ENCODE measurements around the gene FOXP1.

FOXP1 gene

DNA sequence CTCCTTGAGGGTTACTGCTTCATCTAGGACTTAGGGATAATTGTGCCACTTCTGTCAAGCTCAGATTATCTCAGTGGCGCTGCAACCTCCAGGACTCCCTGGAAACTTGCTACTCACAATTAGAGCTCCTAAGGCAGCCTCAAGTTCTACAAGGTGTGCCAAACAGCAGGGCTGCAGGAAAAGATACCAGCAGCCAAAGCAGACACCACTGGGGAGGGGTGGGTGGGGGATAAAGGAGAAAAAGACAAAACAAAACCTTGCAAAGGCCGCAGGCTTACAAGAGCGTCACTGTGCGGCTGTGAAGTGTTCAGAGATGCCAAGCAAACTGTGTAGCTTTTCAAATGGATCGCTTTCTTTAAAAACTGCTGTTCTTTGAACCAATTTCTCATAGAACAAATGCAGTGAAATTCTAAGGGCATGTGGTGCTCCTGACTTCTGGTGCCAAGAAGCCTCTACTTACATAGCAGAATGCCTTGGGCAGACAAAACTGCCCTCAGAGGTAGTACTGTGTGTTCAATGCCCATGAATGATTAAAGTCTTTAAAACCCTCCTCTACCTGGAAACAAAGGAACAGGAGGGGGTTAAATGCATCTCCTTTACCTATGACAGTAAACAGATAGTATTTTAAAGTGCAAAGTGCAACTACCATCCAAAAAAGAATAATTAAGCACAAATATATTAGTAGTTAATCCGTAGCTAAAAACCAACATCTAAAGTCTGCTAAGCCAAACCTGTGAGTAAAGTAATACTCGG lies 353.4 kb downstream of the FOXP1 start:
- Histone ChIP-seq H3K36me3 (ENCODE audit: insufficient read depth, low read length) (no peaks in the 10 kb centered on the region), H3K9me3 (ENCODE audit: control insufficient read depth, insufficient read depth, low read length) (no peaks in the 10 kb centered on the region), H3K4me1 (ENCODE audit: insufficient read depth, low read length) (peaks cover 18% of the 10 kb centered on the region), H3K9ac (ENCODE audit: low read depth, low read length) (no peak overlapping the region)

GRCh38 chr3:71228156-71228866 lies 355.2 kb downstream of the FOXP1 start:
- no peaks in the 10 kb centered on the region for H3K9me3 ChIP-seq (ENCODE audit: control insufficient read depth, insufficient read depth, low read length)
- H3K9ac ChIP-seq (ENCODE audit: low read depth, low read length), result no peak overlapping the region

GRCh38 chr3:71227270-71227661 lies 356.3 kb downstream of the FOXP1 start:
- Histone ChIP-seq H3K9ac (ENCODE audit: low read depth, low read length) (no peak overlapping the region), H3K9me3 (ENCODE audit: control insufficient read depth, insufficient read depth, low read length) (no peaks in the 10 kb centered on the region), H3K4me1 (ENCODE audit: insufficient read depth, low read length) (peaks cover 18% of the 10 kb centered on the region), H3K36me3 (ENCODE audit: insufficient read depth, low read length) (no peaks in the 10 kb centered on the region)

More at GRCh38 chr3:71228156-71228866, 355.2 kb downstream of the FOXP1 start:
- Histone ChIP-seq H3K36me3 (ENCODE audit: insufficient read depth, low read length) (no peaks in the 10 kb centered on the region), H3K4me1 (ENCODE audit: insufficient read depth, low read length) (peaks cover 18% of the 10 kb centered on the region)

DNA sequence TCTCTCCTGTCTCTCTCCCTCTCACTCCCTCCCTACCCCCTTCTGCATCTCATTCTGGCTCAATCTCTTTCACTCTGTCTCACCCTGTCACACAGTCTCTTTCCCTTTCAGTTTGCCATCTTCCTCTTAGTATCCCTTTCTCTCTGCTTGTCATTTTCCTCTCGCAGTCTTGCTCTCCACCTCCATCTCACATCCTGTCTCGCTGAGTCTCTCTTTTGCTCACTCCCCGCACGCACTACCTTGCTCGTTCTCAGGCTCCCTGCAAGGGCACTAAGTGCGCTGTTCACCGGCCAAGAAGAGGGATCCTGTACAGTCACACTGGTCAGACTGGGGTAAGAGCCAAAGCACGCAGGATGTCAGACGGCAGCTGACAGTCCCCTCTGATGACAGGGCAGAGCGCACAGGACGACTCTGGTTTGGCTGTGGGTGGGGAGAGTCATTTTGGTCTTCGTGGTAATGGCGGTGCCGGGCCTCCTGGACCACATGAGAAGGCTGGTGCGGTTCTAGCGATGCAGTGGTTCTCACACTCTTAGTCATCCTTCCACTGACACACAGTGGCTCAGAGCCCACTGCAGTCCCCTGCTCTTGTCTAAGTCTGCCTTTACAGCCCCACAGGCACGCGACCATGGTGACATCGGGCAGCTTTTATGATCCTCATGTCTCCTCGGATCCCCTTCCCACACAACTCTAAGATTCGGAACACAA lies 356.8 kb downstream of the FOXP1 start:
- peaks cover 18% of the 10 kb centered on the region for H3K4me1 ChIP-seq (ENCODE audit: insufficient read depth, low read length)
- H3K9me3 ChIP-seq (ENCODE audit: control insufficient read depth, insufficient read depth, low read length), result no peaks in the 10 kb centered on the region
- H3K9ac ChIP-seq (ENCODE audit: low read depth, low read length), result no peak overlapping the region
- no peaks in the 10 kb centered on the region for H3K36me3 ChIP-seq (ENCODE audit: insufficient read depth, low read length)

DNA sequence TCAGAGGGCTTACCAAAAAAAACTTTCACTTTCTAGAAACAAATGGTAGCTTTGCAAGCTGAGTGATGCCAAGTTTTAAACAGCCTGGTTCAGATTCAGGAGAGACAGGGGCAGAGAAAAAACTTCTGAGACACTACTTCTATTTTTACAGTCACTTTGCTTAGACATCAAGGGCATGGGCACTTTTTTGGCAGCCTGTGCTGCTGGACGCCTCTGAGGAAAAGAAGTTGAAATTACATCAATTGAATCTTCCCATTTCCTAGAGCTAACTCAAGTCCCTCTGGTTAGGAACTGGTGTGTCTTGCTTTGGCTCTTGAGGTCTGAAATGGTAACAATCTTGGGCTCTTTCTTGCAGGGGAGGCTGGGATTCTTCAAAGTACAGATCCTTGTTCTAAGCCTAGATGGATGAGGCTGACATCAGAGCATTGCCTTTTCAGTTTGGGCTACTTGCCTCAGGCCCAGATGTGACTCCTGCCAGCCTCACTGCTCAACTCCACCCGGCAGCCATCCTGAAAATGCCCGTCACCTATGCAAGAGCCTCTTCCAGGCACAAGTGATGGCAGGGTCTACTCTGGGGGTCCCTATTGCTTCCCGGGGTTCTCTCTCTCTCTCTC lies 357.5 kb downstream of the FOXP1 start:
- Histone ChIP-seq H3K9me3 (ENCODE audit: control insufficient read depth, insufficient read depth, low read length) (no peaks in the 10 kb centered on the region), H3K36me3 (ENCODE audit: insufficient read depth, low read length) (no peaks in the 10 kb centered on the region), H3K9ac (ENCODE audit: low read depth, low read length) (no peak overlapping the region), H3K4me1 (ENCODE audit: insufficient read depth, low read length) (peaks cover 18% of the 10 kb centered on the region)

GRCh38 chr3:71225002-71225684 lies 358.4 kb downstream of the FOXP1 start:
- Histone ChIP-seq H3K4me1 (ENCODE audit: insufficient read depth, low read length) (peaks cover 13% of the 10 kb centered on the region), H3K9ac (ENCODE audit: low read depth, low read length) (no peak overlapping the region), H3K36me3 (ENCODE audit: insufficient read depth, low read length) (no peaks in the 10 kb centered on the region), H3K9me3 (ENCODE audit: control insufficient read depth, insufficient read depth, low read length) (no peaks in the 10 kb centered on the region)

- Histone ChIP-seq H3K9ac (ENCODE audit: low read depth, low read length) (no peak overlapping the region), H3K9me3 (ENCODE audit: control insufficient read depth, insufficient read depth, low read length) (no peaks in the 10 kb centered on the region), H3K4me1 (ENCODE audit: insufficient read depth, low read length) (peaks cover 7% of the 10 kb centered on the region), H3K36me3 (ENCODE audit: insufficient read depth, low read length) (no peaks in the 10 kb centered on the region)
Measured at GRCh38 chr3:71219744-71220638, 363.5 kb downstream of the FOXP1 start.

DNA sequence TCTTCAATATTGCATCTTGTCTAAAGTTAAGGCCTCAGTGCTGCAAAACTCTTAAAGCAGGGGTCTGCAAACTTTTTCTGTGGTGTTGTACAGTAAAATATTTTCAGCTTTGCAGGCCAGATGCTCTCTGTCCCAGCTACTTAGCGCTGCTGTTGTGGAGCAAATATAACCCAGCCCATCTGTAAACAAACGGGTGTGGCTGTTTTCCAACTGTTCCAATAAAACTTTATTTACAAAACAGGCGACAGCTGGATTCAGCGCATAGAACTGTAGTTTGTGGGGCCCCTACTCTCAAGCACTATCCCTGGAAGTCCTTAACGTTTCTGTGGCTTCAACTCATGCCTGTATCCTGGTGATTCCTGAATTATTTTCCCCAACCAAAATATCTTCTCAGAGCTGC lies 365.0 kb downstream of the FOXP1 start:
- Histone ChIP-seq H3K36me3 (ENCODE audit: insufficient read depth, low read length) (no peaks in the 10 kb centered on the region; the same call in 1 of the 2 replicates), H3K9me3 (ENCODE audit: control insufficient read depth, insufficient read depth, low read length) (no peaks in the 10 kb centered on the region), H3K4me1 (ENCODE audit: insufficient read depth, low read length) (peaks cover 7% of the 10 kb centered on the region), H3K9ac (ENCODE audit: low read depth, low read length) (no peak overlapping the region)

DNA sequence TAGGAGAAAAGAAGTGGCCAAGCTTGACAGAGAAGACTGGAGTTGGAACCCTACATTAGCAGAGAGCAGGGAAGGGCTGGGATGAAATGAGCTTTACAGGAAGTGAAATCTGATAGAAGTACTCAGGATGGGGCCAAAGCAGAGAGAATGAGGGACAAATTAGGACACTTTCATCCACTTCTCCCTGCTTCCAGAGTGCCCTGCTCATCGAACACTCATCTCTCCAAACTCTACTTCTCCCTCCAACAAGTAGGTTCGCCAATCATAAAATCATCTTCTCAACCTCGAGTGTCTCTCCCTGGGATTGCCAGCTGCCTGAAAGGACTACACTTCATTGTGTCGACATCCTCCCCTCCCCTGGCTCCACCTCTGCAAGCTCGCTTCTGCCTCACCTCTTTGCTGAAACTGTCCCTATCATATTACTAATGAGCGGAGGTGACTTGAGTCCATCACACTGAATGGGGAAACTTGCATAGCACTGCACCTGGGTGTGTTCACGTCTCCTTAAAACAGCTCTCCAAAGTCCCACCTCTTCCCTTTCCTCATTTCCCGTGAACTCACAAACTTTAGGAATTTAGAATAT lies 365.8 kb downstream of the FOXP1 start:
- Histone ChIP-seq H3K36me3 (ENCODE audit: insufficient read depth, low read length) (no peaks in the 10 kb centered on the region; the same call in 1 of the 2 replicates), H3K9ac (ENCODE audit: low read depth, low read length) (no peak overlapping the region), H3K4me1 (ENCODE audit: insufficient read depth, low read length) (peaks cover 7% of the 10 kb centered on the region), H3K9me3 (ENCODE audit: control insufficient read depth, insufficient read depth, low read length) (no peaks in the 10 kb centered on the region)

DNA sequence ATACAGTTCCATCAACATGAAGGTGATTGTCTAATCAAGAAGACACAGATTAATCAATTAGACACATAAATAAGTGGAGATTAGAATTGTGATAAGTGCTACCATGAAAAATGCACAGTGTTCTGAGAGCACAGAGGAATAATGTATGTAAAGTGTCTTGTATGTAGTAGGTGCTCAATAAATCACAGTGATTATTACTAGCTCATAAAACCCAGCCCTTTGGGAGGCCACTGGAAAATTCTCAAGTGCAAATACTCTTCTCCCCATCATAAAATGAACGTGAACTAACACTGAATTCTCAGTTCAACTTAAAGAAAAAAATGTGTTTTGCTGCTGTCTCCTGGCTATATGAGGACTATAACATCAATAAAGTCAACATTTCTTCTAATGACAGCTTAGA lies 368.2 kb downstream of the FOXP1 start:
- Histone ChIP-seq H3K9ac (ENCODE audit: low read depth, low read length) (no peak overlapping the region), H3K36me3 (ENCODE audit: insufficient read depth, low read length) (no peaks in the 10 kb centered on the region; the same call in 1 of the 2 replicates), H3K4me1 (ENCODE audit: insufficient read depth, low read length) (peaks cover 10% of the 10 kb centered on the region), H3K9me3 (ENCODE audit: control insufficient read depth, insufficient read depth, low read length) (no peaks in the 10 kb centered on the region)

DNA sequence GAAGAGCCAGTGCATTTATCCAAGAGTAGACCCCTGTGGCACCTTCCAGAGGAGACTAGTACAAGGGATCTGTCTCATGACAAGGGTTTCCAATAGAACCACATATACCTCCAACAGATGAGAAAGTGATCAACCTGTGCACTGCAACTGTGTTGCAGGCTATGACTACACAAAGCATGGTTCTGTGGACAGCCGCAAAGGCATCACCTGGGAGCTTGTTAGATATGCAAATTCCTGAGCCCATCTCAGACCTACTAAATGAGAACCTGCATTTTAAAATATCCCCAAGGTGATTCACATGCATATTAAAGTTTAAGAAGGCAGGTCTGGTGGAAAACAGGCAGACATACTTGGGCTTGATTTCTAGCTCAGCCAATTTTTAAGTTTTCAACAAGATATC lies 368.7 kb downstream of the FOXP1 start:
- Histone ChIP-seq H3K4me1 (ENCODE audit: insufficient read depth, low read length) (peaks cover 15% of the 10 kb centered on the region), H3K9me3 (ENCODE audit: control insufficient read depth, insufficient read depth, low read length) (no peaks in the 10 kb centered on the region), H3K36me3 (ENCODE audit: insufficient read depth, low read length) (no peaks in the 10 kb centered on the region; the same call in 1 of the 2 replicates), H3K9ac (ENCODE audit: low read depth, low read length) (no peak overlapping the region)

GRCh38 chr3:71214016-71214415 lies 369.5 kb downstream of the FOXP1 start:
- Histone ChIP-seq H3K9me3 (ENCODE audit: control insufficient read depth, insufficient read depth, low read length) (no peaks in the 10 kb centered on the region), H3K4me1 (ENCODE audit: insufficient read depth, low read length) (peaks cover 15% of the 10 kb centered on the region), H3K9ac (ENCODE audit: low read depth, low read length) (no peak overlapping the region), H3K36me3 (ENCODE audit: insufficient read depth, low read length) (no peaks in the 10 kb centered on the region; the same call in 1 of the 2 replicates)

- Histone ChIP-seq H3K4me1 (ENCODE audit: insufficient read depth, low read length) (peaks cover 16% of the 10 kb centered on the region; the same call in 1 of the 2 replicates), H3K36me3 (ENCODE audit: insufficient read depth, low read length) (no peaks in the 10 kb centered on the region; the same call in 1 of the 2 replicates), H3K9ac (ENCODE audit: low read depth, low read length) (no peak overlapping the region), H3K9me3 (ENCODE audit: control insufficient read depth, insufficient read depth, low read length) (no peaks in the 10 kb centered on the region)
Measured at GRCh38 chr3:71211083-71211482, 372.4 kb downstream of the FOXP1 start.
